ENCODE data around the gene TPBGL. TPM values are rescaled to one million over a fixed set of nuclear protein-coding genes. Genes with fewer than 3 reads are reported as not detected.

Gene TPBGL
- total RNA-seq, 1 donor: not detected

- peak; percentile 99 for TF ChIP-seq CTCF (IDR thresholded peaks at IDR 0.05; ENCODE audit: insufficient read depth, low read length)
- no peak overlapping the region for H3K4me3 ChIP-seq (ENCODE audit: low read depth, low read length)
- DNase-seq (ENCODE audit: low read depth): peak; percentile 81
These were observed 39.7 kb downstream of the TPBGL start for GRCh38 chr11:75280227-75280701.

GRCh38 chr11:75280770-75281468 lies 40.3 kb downstream of the TPBGL start:
- TF ChIP-seq CTCF (IDR thresholded peaks at IDR 0.05; ENCODE audit: insufficient read depth, low read length): no peak
- DNase-seq (ENCODE audit: low read depth): no peak
- no peak overlapping the region for H3K4me3 ChIP-seq (ENCODE audit: low read depth, low read length)

- H3K4me3 ChIP-seq (ENCODE audit: low read depth, low read length): no peak overlapping the region
- no peak for DNase-seq (ENCODE audit: low read depth)
- TF ChIP-seq CTCF (IDR thresholded peaks at IDR 0.05; ENCODE audit: insufficient read depth, low read length): no peak
These were observed 41.0 kb downstream of the TPBGL start for GRCh38 chr11:75281469-75282095.

GRCh38 chr11:75283391-75283931 lies 42.9 kb downstream of the TPBGL start:
- no peak overlapping the region for H3K4me3 ChIP-seq (ENCODE audit: low read depth, low read length)
- no peak for DNase-seq (ENCODE audit: low read depth)
- no peak for TF ChIP-seq CTCF (IDR thresholded peaks at IDR 0.05; ENCODE audit: insufficient read depth, low read length)

- no peak overlapping the region for H3K4me3 ChIP-seq (ENCODE audit: low read depth, low read length)
- no peak for TF ChIP-seq CTCF (IDR thresholded peaks at IDR 0.05; ENCODE audit: insufficient read depth, low read length)
- DNase-seq (ENCODE audit: low read depth): no peak
These were observed 45.3 kb downstream of the TPBGL start for GRCh38 chr11:75285776-75286360.

- no peak overlapping the region for H3K4me3 ChIP-seq (ENCODE audit: low read depth, low read length)
- DNase-seq (ENCODE audit: low read depth): peak; percentile 8
- no peak for TF ChIP-seq CTCF (IDR thresholded peaks at IDR 0.05; ENCODE audit: insufficient read depth, low read length)
These were observed 46.4 kb downstream of the TPBGL start for GRCh38 chr11:75286826-75287465.

Measured in fibroblast of the aortic adventitia (primary cell).